ENCODE data around the gene GAL. TPM values are rescaled to one million over a fixed set of nuclear protein-coding genes. Genes with fewer than 3 reads are reported as not detected.
A peak's percentile ranks its signal among the peaks of the same experiment; 100 is the strongest.

The GAL gene
- total RNA-seq, 4 donors from 2014 or later: 1.2 TPM; not detected in 3

- TF ChIP-seq POLR2A (IDR thresholded peaks at IDR 0.05): no peak
- TF ChIP-seq, protein P1, sequence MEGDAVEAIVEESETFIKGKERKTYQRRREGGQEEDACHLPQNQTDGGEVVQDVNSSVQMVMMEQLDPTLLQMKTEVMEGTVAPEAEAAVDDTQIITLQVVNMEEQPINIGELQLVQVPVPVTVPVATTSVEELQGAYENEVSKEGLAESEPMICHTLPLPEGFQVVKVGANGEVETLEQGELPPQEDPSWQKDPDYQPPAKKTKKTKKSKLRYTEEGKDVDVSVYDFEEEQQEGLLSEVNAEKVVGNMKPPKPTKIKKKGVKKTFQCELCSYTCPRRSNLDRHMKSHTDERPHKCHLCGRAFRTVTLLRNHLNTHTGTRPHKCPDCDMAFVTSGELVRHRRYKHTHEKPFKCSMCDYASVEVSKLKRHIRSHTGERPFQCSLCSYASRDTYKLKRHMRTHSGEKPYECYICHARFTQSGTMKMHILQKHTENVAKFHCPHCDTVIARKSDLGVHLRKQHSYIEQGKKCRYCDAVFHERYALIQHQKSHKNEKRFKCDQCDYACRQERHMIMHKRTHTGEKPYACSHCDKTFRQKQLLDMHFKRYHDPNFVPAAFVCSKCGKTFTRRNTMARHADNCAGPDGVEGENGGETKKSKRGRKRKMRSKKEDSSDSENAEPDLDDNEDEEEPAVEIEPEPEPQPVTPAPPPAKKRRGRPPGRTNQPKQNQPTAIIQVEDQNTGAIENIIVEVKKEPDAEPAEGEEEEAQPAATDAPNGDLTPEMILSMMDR (IDR thresholded peaks at IDR 0.05): no peak
- Histone ChIP-seq H3K4me3 (no peak overlapping the region), H3K27ac (no peak overlapping the region), H3K4me1 (peaks cover 0 to 14% (median 5%) of the 10 kb centered on the region in 4 donors), H3K27me3 (peaks cover 0 to 19% of the 10 kb centered on the region in 2 donors), H3K36me3 (no peaks in the 10 kb centered on the region), H3K9me3 (no peaks in the 10 kb centered on the region)
- peak in 1 of 3 donors; percentile 36 for DNase-seq
Measured at GRCh38 chr11:68682531-68682961, 1.8 kb upstream of the GAL start.

DNA sequence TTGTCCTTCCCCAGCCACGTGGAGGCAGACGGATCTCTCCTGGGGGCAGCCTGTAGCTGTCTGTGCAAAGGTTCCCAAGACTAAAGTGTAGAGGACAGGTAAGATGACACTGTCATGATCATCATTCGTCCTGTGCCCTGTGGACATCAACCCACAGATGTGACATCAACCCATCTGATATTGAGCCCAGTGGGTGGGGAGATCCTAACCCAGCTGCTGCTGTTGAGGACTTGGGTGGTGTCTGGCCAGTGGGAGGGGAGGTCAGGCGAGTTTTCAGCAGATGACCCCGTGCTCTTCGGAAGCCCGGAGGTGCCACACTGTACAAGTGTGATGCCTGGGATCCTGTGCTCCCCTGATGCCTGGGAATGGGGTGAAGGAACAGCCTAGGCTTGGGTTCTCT is 1.2 kb upstream of the GAL start:
- TF ChIP-seq POLR2A (IDR thresholded peaks at IDR 0.05): no peak
- TF ChIP-seq, protein P1 (IDR thresholded peaks at IDR 0.05): no peak
- Histone ChIP-seq H3K9me3 (no peaks in the 10 kb centered on the region), H3K36me3 (no peaks in the 10 kb centered on the region), H3K27me3 (peaks cover 0 to 19% of the 10 kb centered on the region in 2 donors), H3K4me3 (no peak overlapping the region), H3K27ac (no peak overlapping the region), H3K4me1 (peaks cover 0 to 14% (median 5%) of the 10 kb centered on the region in 4 donors)
- DNase-seq: peak in 1 of 3 donors; percentile 15

DNA sequence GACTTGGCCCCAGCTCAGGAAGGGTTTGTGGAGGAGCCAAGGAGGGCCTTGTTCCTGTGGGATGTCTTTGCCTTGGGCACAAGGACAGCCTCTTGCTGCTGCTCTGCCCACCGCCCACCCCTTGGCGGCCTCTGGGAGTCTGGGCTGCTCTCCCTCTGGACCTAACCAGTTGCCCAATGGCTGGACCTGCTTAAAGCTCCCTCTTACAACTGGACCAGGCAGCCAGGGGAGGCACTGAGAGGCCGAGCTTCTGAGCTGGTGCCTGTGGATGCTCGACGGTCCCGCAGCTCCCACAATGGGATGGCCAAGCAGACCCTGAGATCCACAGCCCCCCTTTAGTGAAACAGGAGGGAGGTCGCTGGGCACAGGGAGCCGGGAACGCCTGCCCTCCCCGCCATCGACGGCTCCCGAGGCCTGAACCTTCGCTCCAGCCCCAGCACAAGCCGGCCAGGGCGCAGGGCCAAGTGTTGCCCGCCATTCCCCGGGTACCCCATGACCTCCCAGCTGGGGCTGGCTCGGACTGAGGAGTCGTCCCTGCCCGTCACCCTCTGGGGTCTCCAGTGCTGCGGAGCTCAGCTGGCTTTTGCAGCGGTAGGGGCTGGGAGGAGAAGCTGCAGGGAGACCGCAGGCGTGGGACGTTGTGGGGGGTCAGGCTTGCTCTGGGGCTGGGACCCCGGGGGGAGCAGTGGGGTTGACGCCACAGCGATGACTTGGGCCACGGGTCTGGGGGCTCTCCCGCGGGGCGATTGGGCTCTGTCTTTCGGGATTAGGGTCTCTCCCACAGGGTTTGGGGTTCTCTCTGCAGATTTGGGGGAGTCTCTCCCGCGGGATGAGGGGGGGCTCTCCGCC is 584 bp upstream of the GAL start:
- Histone ChIP-seq H3K27me3 (peaks cover 0 to 19% of the 10 kb centered on the region in 2 donors), H3K9me3 (no peaks in the 10 kb centered on the region), H3K27ac (no peak overlapping the region), H3K4me1 (peaks cover 0 to 14% (median 5%) of the 10 kb centered on the region in 4 donors), H3K4me3 (peak overlapping the region in 2 of 4 donors; percentile 45 to 47), H3K36me3 (no peaks in the 10 kb centered on the region)
- peak in 1 of 3 donors; percentile 32 for DNase-seq
- TF ChIP-seq, protein P1 (IDR thresholded peaks at IDR 0.05): no peak
- no peak for TF ChIP-seq POLR2A (IDR thresholded peaks at IDR 0.05)

- H3K36me3 ChIP-seq: no peaks in the 10 kb centered on the region
- no peaks in the 10 kb centered on the region for H3K9me3 ChIP-seq
- H3K4me3 ChIP-seq: no peak overlapping the region
- TF ChIP-seq, protein P1 (IDR thresholded peaks at IDR 0.05): no peak
- TF ChIP-seq POLR2A (IDR thresholded peaks at IDR 0.05): no peak
- peaks cover 0 to 19% of the 10 kb centered on the region in 2 donors for H3K27me3 ChIP-seq
- peak in 1 of 3 donors; percentile 29 for DNase-seq
- no peak overlapping the region for H3K27ac ChIP-seq
- peaks cover 0 to 14% (median 5%) of the 10 kb centered on the region in 4 donors for H3K4me1 ChIP-seq
Measured at GRCh38 chr11:68685656-68686380, 1.5 kb downstream of the GAL start.

- Histone ChIP-seq H3K4me3 (no peak overlapping the region), H3K27me3 (peaks cover 0 to 19% of the 10 kb centered on the region in 2 donors), H3K27ac (no peak overlapping the region), H3K36me3 (no peaks in the 10 kb centered on the region), H3K9me3 (no peaks in the 10 kb centered on the region), H3K4me1 (peaks cover 0 to 14% (median 5%) of the 10 kb centered on the region in 4 donors)
- DNase-seq: peak in 1 of 3 donors; percentile 11
- TF ChIP-seq POLR2A (IDR thresholded peaks at IDR 0.05): no peak
- TF ChIP-seq, protein P1 (IDR thresholded peaks at IDR 0.05): no peak
Measured at GRCh38 chr11:68686486-68686885, 2.1 kb downstream of the GAL start.

Data from Peyer's patch (tissue), 4 donors.